HepG2 (cell line): ENCODE results near the gene HMGB3. TPM values are rescaled to one million over a fixed set of nuclear protein-coding genes. Genes with fewer than 3 reads are reported as not detected.

Experiments
- HCFC1 ChIP-seq: fragments of 150-350 bp; IDR thresholded peaks from 2 replicates; pipeline ENCODE4 v1.6.1; 2014; ENCODE audit warnings: low read depth, low read length
- HNF4G ChIP-seq, 2 experiments: sonication (generic) in 1 of 2; formaldehyde crosslinking in 1 of 2; IDR thresholded peaks; 2 replicates each; pipeline versions ENCODE4 v1.4.0 to v1.6.1; 2011 to 2020; ENCODE audit warnings: borderline replicate concordance in 2 of 2, low read depth in 2 of 2, mild to moderate bottlenecking in 2 of 2, low read length in 1 of 2, missing genetic modification reagents in 1 of 2, moderate library complexity in 1 of 2
- JUNB ChIP-seq: sonication (generic); formaldehyde crosslinking; IDR thresholded peaks from 2 replicates; pipeline ENCODE4 v1.8.0; 2022; ENCODE audit warnings: missing genetic modification reagents, mild to moderate bottlenecking, borderline replicate concordance
- NBN ChIP-seq: fragments of 450-650 bp; conservative IDR thresholded peaks from 2 replicates; pipeline ENCODE4 v1.6.1; 2017
- ZNF761 ChIP-seq: sonication (generic); formaldehyde crosslinking; conservative IDR thresholded peaks from 2 replicates; pipeline ENCODE4 v1.4.0; 2020; ENCODE audit warnings: mild to moderate bottlenecking, missing genetic modification reagents
- ZSCAN20 ChIP-seq: sonication (generic); formaldehyde crosslinking; IDR thresholded peaks from 2 replicates; pipeline ENCODE4 v1.4.0; 2020; ENCODE audit warnings: missing genetic modification reagents, mild to moderate bottlenecking, borderline replicate concordance
- polyA plus RNA-seq, 8 experiments: library from polyadenylated mRNA; depleted of rRNA in 3 of 8; stranded (reverse) in 7 of 8; unstranded in 1 of 8; fragments of >200 nt; fragmentation: Illumina TruSeq in 4 of 8; extraction: Trizol in 4 of 8; gene quantifications; 2 replicates each; pipeline versions ENCODE4 v1.2.1 to v1.2.3, GENCODE V29; 2011 to 2016; ENCODE audit warnings: low read depth in 4 of 8, missing spikeins in 1 of 8, mixed read lengths in 1 of 8; ENCODE audit not compliant: insufficient read depth in 1 of 8
- total RNA-seq, 5 experiments: library from RNA; depleted of rRNA; stranded (reverse); fragments of >200 nt; fragmentation: Illumina TruSeq; extraction: Trizol; gene quantifications; 2 replicates each; pipeline ENCODE4 v1.2.3, GENCODE V29; 2016; ENCODE audit warnings: low read depth in 1 of 5
- TF ChIP-seq, protein P1 (sequence below): sonication (generic); formaldehyde crosslinking; IDR thresholded peaks from 2 replicates; pipeline ENCODE4 v1.4.0; 2020; ENCODE audit warnings: mild to moderate bottlenecking, missing genetic modification reagents
- TF ChIP-seq, protein P2 (sequence below): sonication (generic); formaldehyde crosslinking; IDR thresholded peaks from 2 replicates; pipeline ENCODE4 v1.4.0; 2020; ENCODE audit warnings: mild to moderate bottlenecking, missing genetic modification reagents
- TF ChIP-seq, protein P3 (sequence below): sonication (generic); formaldehyde crosslinking; IDR thresholded peaks from 2 replicates; pipeline ENCODE4 v1.5.0; 2020; ENCODE audit warnings: missing genetic modification reagents, mild to moderate bottlenecking, borderline replicate concordance
- TF ChIP-seq, protein P4 (sequence below): sonication (generic); formaldehyde crosslinking; IDR thresholded peaks from 2 replicates; pipeline ENCODE4 v1.4.0; 2020; ENCODE audit warnings: missing genetic modification reagents, borderline replicate concordance

The HMGB3 gene
- total and polyA plus RNA-seq, 2 of the 13 experiments (the other 11 are each of a cell fraction or from before 2014, with no cell fraction given), result 8.5 to 87.1 TPM

DNA sequence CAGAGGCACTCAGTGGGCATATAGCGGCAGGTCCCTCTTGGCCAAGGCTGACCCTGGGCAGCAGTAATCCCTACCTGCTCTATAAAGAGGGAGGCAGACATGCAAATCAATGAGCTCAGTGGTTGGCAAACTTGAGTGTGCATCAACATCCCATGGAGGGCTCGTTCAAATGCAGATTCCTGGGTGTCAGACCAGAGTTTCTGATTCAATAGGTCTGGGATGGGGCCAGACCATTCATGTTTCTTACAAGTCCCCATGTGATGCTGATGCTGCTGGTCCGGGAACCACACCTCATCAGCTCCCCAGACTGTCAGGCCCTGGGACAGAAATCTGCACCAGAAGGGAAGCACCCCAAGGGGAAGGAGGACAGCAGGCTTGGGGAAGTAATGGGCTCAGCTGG, 38.9 kb upstream of the HMGB3 start (continued):
- TF ChIP-seq ZNF761 (CRISPR knock-in tag) (no peak), ZSCAN20 (no peak), HCFC1 (no peak), NBN (no peak), JUNB (no peak), HNF4G (IDR thresholded peaks at IDR 0.05; ENCODE audit: borderline replicate concordance, low read depth, low read length) (no peak), HNF4G (CRISPR knock-in tag; IDR thresholded peaks at IDR 0.05; ENCODE audit: borderline replicate concordance, low read depth) (no peak)
- TF ChIP-seq, protein P1, sequence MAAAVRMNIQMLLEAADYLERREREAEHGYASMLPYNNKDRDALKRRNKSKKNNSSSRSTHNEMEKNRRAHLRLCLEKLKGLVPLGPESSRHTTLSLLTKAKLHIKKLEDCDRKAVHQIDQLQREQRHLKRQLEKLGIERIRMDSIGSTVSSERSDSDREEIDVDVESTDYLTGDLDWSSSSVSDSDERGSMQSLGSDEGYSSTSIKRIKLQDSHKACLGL, result no peak
- TF ChIP-seq, protein P2, sequence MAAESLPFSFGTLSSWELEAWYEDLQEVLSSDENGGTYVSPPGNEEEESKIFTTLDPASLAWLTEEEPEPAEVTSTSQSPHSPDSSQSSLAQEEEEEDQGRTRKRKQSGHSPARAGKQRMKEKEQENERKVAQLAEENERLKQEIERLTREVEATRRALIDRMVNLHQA (CRISPR knock-in tag), result no peak
- TF ChIP-seq, protein P3, sequence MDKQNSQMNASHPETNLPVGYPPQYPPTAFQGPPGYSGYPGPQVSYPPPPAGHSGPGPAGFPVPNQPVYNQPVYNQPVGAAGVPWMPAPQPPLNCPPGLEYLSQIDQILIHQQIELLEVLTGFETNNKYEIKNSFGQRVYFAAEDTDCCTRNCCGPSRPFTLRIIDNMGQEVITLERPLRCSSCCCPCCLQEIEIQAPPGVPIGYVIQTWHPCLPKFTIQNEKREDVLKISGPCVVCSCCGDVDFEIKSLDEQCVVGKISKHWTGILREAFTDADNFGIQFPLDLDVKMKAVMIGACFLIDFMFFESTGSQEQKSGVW, result no peak
- TF ChIP-seq, protein P4, sequence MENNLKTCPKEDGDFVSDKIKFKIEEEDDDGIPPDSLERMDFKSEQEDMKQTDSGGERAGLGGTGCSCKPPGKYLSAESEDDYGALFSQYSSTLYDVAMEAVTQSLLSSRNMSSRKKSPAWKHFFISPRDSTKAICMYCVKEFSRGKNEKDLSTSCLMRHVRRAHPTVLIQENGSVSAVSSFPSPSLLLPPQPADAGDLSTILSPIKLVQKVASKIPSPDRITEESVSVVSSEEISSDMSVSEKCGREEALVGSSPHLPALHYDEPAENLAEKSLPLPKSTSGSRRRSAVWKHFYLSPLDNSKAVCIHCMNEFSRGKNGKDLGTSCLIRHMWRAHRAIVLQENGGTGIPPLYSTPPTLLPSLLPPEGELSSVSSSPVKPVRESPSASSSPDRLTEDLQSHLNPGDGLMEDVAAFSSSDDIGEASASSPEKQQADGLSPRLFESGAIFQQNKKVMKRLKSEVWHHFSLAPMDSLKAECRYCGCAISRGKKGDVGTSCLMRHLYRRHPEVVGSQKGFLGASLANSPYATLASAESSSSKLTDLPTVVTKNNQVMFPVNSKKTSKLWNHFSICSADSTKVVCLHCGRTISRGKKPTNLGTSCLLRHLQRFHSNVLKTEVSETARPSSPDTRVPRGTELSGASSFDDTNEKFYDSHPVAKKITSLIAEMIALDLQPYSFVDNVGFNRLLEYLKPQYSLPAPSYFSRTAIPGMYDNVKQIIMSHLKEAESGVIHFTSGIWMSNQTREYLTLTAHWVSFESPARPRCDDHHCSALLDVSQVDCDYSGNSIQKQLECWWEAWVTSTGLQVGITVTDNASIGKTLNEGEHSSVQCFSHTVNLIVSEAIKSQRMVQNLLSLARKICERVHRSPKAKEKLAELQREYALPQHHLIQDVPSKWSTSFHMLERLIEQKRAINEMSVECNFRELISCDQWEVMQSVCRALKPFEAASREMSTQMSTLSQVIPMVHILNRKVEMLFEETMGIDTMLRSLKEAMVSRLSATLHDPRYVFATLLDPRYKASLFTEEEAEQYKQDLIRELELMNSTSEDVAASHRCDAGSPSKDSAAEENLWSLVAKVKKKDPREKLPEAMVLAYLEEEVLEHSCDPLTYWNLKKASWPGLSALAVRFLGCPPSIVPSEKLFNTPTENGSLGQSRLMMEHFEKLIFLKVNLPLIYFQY, result no peak
